GM23338 (cell line): ENCODE data around the gene NAA10. TPM values are rescaled to one million over a fixed set of nuclear protein-coding genes. Genes with fewer than 3 reads are reported as not detected.

Experiments
- ETS1 ChIP-seq: IDR thresholded peaks from 2 replicates; pipeline ENCODE4 v1.6.1; 2016; ENCODE audit warnings: antibody characterized with exemption
- POLR2AphosphoS5 ChIP-seq: IDR thresholded peaks from 2 replicates; pipeline ENCODE4 v1.6.1; 2016; ENCODE audit warnings: antibody characterized with exemption, low read depth
- REST ChIP-seq: IDR thresholded peaks from one replicate; pipeline ENCODE4 v1.6.1; 2018; ENCODE audit warnings: antibody characterized with exemption; ENCODE audit not compliant: unreplicated experiment
- ZNF114 ChIP-seq: fragments of 250-450 bp; sonication (Bioruptor Pico); IDR thresholded peaks from 2 replicates; pipeline ENCODE4 v1.5.0; 2020; ENCODE audit warnings: mild to moderate bottlenecking, moderate library complexity
- ZNF331 ChIP-seq: fragments of 250-450 bp; sonication (Bioruptor Pico); IDR thresholded peaks from 2 replicates; pipeline ENCODE4 v1.5.0; 2020; ENCODE audit warnings: low read depth, mild to moderate bottlenecking, moderate library complexity
- ZNF462 ChIP-seq: fragments of 250-450 bp; sonication (Bioruptor Pico); IDR thresholded peaks from 2 replicates; pipeline ENCODE4 v1.5.0; 2020; ENCODE audit warnings: mild to moderate bottlenecking, moderate library complexity
- polyA plus RNA-seq: library from polyadenylated mRNA; unstranded; fragments of >200 nt; fragmentation: Nextera tagmentation; extraction: Ambion mirVana; gene quantifications from 2 replicates; pipeline ENCODE4 v1.2.1, GENCODE V29; 2016
- total RNA-seq: library from RNA; depleted of rRNA; stranded (reverse); fragments of >200 nt; shearing (Covaris generic); gene quantifications from 2 replicates; pipeline ENCODE4 v1.2.3, GENCODE V29; 2014

The NAA10 gene
- total and polyA plus RNA-seq, 2 experiments from 2014 or later = 136 to 145 TPM

GRCh38 chrX:153960077-153960476 lies 25.2 kb upstream of the NAA10 start (continued):
- TF ChIP-seq ZNF462 (CRISPR knock-in tag) (no peak), REST (no peak), ZNF114 (CRISPR knock-in tag) (no peak), ETS1 (no peak), ZNF331 (no peak), POLR2AphosphoS5 (no peak)
